Measurements from ENCODE around the gene CRIP3.
"Not testable (repeated sequence)": the region's sequence is repeated elsewhere in the genome, so short reads cannot be mapped to it uniquely, and the experiment has no call there.

Gene CRIP3

GRCh38 chr6:43308101-43308989 lies at the start of gene CRIP3:
Gene CRIP3 (minus strand): TSS chr6:43308826. CDS start chr6:43308792, 34 bp downstream.
- peak; percentile 50 for DNase-seq

- DNase-seq = no peak
Measured at GRCh38 chr6:43355862-43356590, 47.4 kb upstream of the CRIP3 start.

GRCh38 chr6:43351951-43352350 lies 43.3 kb upstream of the CRIP3 start:
- DNase-seq = not testable (repeated sequence)

GRCh38 chr6:43347444-43347843 lies 38.8 kb upstream of the CRIP3 start:
- no peak for DNase-seq

- no peak for DNase-seq
Measured at GRCh38 chr6:43347021-43347420, 38.4 kb upstream of the CRIP3 start.

- not testable (repeated sequence) for DNase-seq
Measured at GRCh38 chr6:43346243-43346642, 37.6 kb upstream of the CRIP3 start.

- no peak for DNase-seq
Measured at GRCh38 chr6:43339168-43339567, 30.5 kb upstream of the CRIP3 start.

- no peak for DNase-seq
Measured at GRCh38 chr6:43338243-43338642, 29.6 kb upstream of the CRIP3 start.

GRCh38 chr6:43336382-43336781 lies 27.8 kb upstream of the CRIP3 start:
- no peak for DNase-seq

- no peak for DNase-seq
Measured at GRCh38 chr6:43335469-43335868, 26.8 kb upstream of the CRIP3 start.

GRCh38 chr6:43334466-43335095 lies 26.0 kb upstream of the CRIP3 start:
- DNase-seq = no peak

- no peak for DNase-seq
Measured at GRCh38 chr6:43331891-43332290, 23.3 kb upstream of the CRIP3 start.

- no peak for DNase-seq
Measured at GRCh38 chr6:43331470-43331869, 22.8 kb upstream of the CRIP3 start.

- no peak for DNase-seq
Measured at GRCh38 chr6:43328528-43328927, 19.9 kb upstream of the CRIP3 start.

- DNase-seq = no peak
Measured at GRCh38 chr6:43325876-43326275, 17.2 kb upstream of the CRIP3 start.

- no peak for DNase-seq
Measured at GRCh38 chr6:43318011-43318410, 9.4 kb upstream of the CRIP3 start.

GRCh38 chr6:43313813-43314212 lies 5.2 kb upstream of the CRIP3 start:
- DNase-seq = no peak

GRCh38 chr6:43311666-43312065 lies 3.0 kb upstream of the CRIP3 start:
- no peak for DNase-seq

- DNase-seq = no peak
Measured at GRCh38 chr6:43310624-43311023, 2.0 kb upstream of the CRIP3 start.

- DNase-seq = no peak
Measured at GRCh38 chr6:43310134-43310533, 1.5 kb upstream of the CRIP3 start.

GRCh38 chr6:43308990-43309477 lies 408 bp upstream of the CRIP3 start:
- no peak for DNase-seq

GRCh38 chr6:43307451-43308100 lies 1.1 kb downstream of the CRIP3 start:
- no peak for DNase-seq

- DNase-seq = no peak
Measured at GRCh38 chr6:43306086-43306485, 2.5 kb downstream of the CRIP3 start.
